ENCODE measurements around the gene HYOU1.
"Not testable (repeated sequence)": the region's sequence is repeated elsewhere in the genome, so short reads cannot be mapped to it uniquely, and the experiment has no call there.

DNA sequence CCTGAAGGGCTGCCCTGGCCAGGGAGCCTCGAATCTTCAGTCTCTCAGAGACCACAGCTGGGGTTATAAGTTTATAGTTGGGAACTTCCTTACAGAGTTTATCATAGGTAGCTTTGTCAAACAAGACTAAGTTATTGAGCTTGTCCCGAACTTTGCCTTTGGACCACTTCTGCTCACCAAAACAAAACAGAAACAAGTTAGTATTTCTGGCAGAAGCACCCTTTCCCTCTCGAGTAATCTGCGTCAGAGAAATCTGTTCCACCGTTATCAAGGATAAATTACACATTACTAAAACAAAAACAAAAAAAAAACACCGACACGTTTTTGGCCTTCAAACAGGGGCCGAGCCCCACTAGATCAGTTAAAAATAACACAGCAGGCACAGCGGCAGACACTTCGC, 39.6 kb downstream of the HYOU1 start:
- not testable (repeated sequence) for TF ChIP-seq CTCF, POLR2A, POLR2AphosphoS5, EP300 (IDR thresholded peaks at IDR 0.05)
